Activated B cell treated with CpG ODN at 0.5 μM for 24 hours (primary cell): Measurements from ENCODE around the gene PRKCSH. TPM values are rescaled to one million over a fixed set of nuclear protein-coding genes. Genes with fewer than 3 reads are reported as not detected.
"Not testable (repeated sequence)": the region's sequence is repeated elsewhere in the genome, so short reads cannot be mapped to it uniquely, and the experiment has no call there.

Experiments
- ATAC-seq: fragments of 200-7000 bp; cut with Tn5 transposase; one replicate; pipeline ENCODE4 v1.10.0; 2021; ENCODE audit warnings: low read depth, mild to moderate bottlenecking, moderate library complexity
- CTCF ChIA-PET: fragments of 350-600 bp; sonication (Branson Sonifier 250); formaldehyde crosslinking; loops from one replicate; lab custom pipeline; 2021; ENCODE audit warnings: antibody characterized with exemption; lab: Charles Lee
- POLR2A ChIA-PET: fragments of 350-600 bp; sonication (Branson Sonifier 250); formaldehyde crosslinking; loops from one replicate; lab custom pipeline; 2021; ENCODE audit warnings: antibody characterized with exemption; lab: Charles Lee
- DNase-seq: peaks from one replicate; pipeline ENCODE4 v3.0.0; 2022
- H3K27ac Mint-ChIP-seq: one replicate; pipeline ENCODE4 v1.8.0; 2020; ENCODE audit warnings: mixed read lengths
- H3K27me3 Mint-ChIP-seq: one replicate; pipeline ENCODE4 v1.8.0; 2021; ENCODE audit warnings: mixed read lengths
- H3K36me3 Mint-ChIP-seq: one replicate; pipeline ENCODE4 v1.8.0; 2021; ENCODE audit warnings: low read depth, mixed read lengths
- H3K4me1 Mint-ChIP-seq: one replicate; pipeline ENCODE4 v1.8.0; 2021; ENCODE audit warnings: mixed read lengths
- H3K4me3 Mint-ChIP-seq: one replicate; pipeline ENCODE4 v1.8.0; 2020; ENCODE audit warnings: mild to moderate bottlenecking, mixed read lengths
- H3K9me3 Mint-ChIP-seq: one replicate; pipeline ENCODE4 v1.8.0; 2020; ENCODE audit warnings: mixed read lengths
- CTCF ChIP-seq: fragments of 200-600 bp; IDR thresholded peaks from one replicate; pipeline ENCODE4 v1.8.0; 2022; ENCODE audit warnings: antibody characterized with exemption, mild to moderate bottlenecking
- intact Hi-C: fragments of 100-400 bp; cut with micrococcal nuclease; formaldehyde crosslinking; loops from one replicate; pipeline ENCODE4 v1.15.1; 2024
- total RNA-seq: library from RNA; stranded (reverse); gene quantifications from 2 replicates; pipeline ENCODE4 v1.2.3, GENCODE V29; 2022

PRKCSH gene
- total RNA-seq, 1 donor from 2014 or later, result 289 TPM

- Mint-ChIP-seq H3K27me3 (peaks cover 9% of the 10 kb centered on the region), H3K4me1 (peaks cover 5% of the 10 kb centered on the region), H3K4me3 (no peak overlapping the region), H3K36me3 (no peaks in the 10 kb centered on the region), H3K9me3 (no peaks in the 10 kb centered on the region), H3K27ac (no peak overlapping the region)
- ATAC-seq (no peak), DNase-seq (no peak)
- ChIA-PET CTCF (no interaction called here), POLR2A (no interaction called here)
- intact Hi-C loops, result no loop called here
- TF ChIP-seq CTCF, result no peak
These were observed 38.3 kb downstream of the PRKCSH start for GRCh38 chr19:11473725-11474124.

- H3K9me3 Mint-ChIP-seq, DNase-seq, H3K27ac Mint-ChIP-seq, ATAC-seq, H3K4me3 Mint-ChIP-seq, CTCF ChIA-PET, H3K36me3 Mint-ChIP-seq, intact Hi-C loops: not testable (repeated sequence)
- H3K4me1 Mint-ChIP-seq, result peaks cover 10% of the 10 kb centered on the region
- H3K27me3 Mint-ChIP-seq, result peaks cover 14% of the 10 kb centered on the region
- POLR2A ChIA-PET, result interaction anchor here (0.6 kb wide), 1 partner anchor 597 kb away, joined by 3 read pairs; no protein-coding TSS in a partner anchor
These were observed 39.9 kb downstream of the PRKCSH start for GRCh38 chr19:11475343-11475742.

GRCh38 chr19:11475861-11476260 lies 40.4 kb downstream of the PRKCSH start:
- H3K4me3 Mint-ChIP-seq, result no peak overlapping the region
- H3K27ac Mint-ChIP-seq, result no peak overlapping the region
- POLR2A ChIA-PET, result interaction anchor here (0.6 kb wide), 1 partner anchor 597 kb away, joined by 3 read pairs; no protein-coding TSS in a partner anchor
- CTCF ChIA-PET, result no interaction called here
- peaks cover 10% of the 10 kb centered on the region for H3K4me1 Mint-ChIP-seq
- H3K9me3 Mint-ChIP-seq, result no peaks in the 10 kb centered on the region
- TF ChIP-seq CTCF, result no peak
- intact Hi-C loops, result no loop called here
- no peak for DNase-seq
- no peaks in the 10 kb centered on the region for H3K36me3 Mint-ChIP-seq
- H3K27me3 Mint-ChIP-seq, result peaks cover 14% of the 10 kb centered on the region
- no peak for ATAC-seq

- no peak overlapping the region for H3K4me3 Mint-ChIP-seq
- H3K27me3 Mint-ChIP-seq, result peaks cover 22% of the 10 kb centered on the region
- POLR2A ChIA-PET, result no interaction called here
- no peak for TF ChIP-seq CTCF
- no peaks in the 10 kb centered on the region for H3K9me3 Mint-ChIP-seq
- CTCF ChIA-PET, result no interaction called here
- DNase-seq (no peak), ATAC-seq (no peak)
- no peak overlapping the region for H3K27ac Mint-ChIP-seq
- no peaks in the 10 kb centered on the region for H3K36me3 Mint-ChIP-seq
- H3K4me1 Mint-ChIP-seq, result peaks cover 28% of the 10 kb centered on the region
- intact Hi-C loops, result no loop called here
These were observed 43.0 kb downstream of the PRKCSH start for GRCh38 chr19:11478167-11479089.

- intact Hi-C loops, result no loop called here
- Mint-ChIP-seq H3K27me3 (peaks cover 25% of the 10 kb centered on the region), H3K27ac (no peak overlapping the region), H3K4me3 (no peak overlapping the region), H3K36me3 (peaks cover 4% of the 10 kb centered on the region), H3K9me3 (no peaks in the 10 kb centered on the region), H3K4me1 (peaks cover 28% of the 10 kb centered on the region)
- TF ChIP-seq CTCF, result no peak
- DNase-seq (no peak), ATAC-seq (no peak)
- ChIA-PET CTCF (no interaction called here), POLR2A (no interaction called here)
These were observed 43.9 kb downstream of the PRKCSH start for GRCh38 chr19:11479090-11479897.
